Heart left ventricle (tissue), 13 donors: Measurements from ENCODE around the gene KCNN2.

Experiments used
- POLR2A ChIP-seq, 2 donors: fragments of 450-650 bp; IDR thresholded peaks; one replicate each; pipeline ENCODE4 v1.6.1; 2017; ENCODE audit warnings: antibody characterized with exemption in 2 of 2, mild to moderate bottlenecking in 2 of 2, moderate library complexity in 2 of 2
- TF ChIP-seq, protein P1 (sequence below), 12 donors: fragments of 200-600 bp; sonication (generic) in 4 of 12; IDR thresholded peaks; one replicate each; pipeline versions ENCODE4 v1.5.0 to v1.8.0; 2018 to 2022; ENCODE audit warnings: antibody characterized with exemption in 12 of 12, mild to moderate bottlenecking in 5 of 12
- donor health status: ischemic (EF 13 %, LVEDD 7.1; RV severe dilation, severe dysfunction).
- donor health status: DM: no; HTN: yes; CAD: no.
- donor health status: DM: no; HTN: no; CAD: no.
- donor health status: ischemic (EF 25% LVEDD 6.9; RV normal size, moderate dysfunction).
- donor health status: ischemic (EF 25% LVEDD 5.7; RV mildly dilated, moderate dysfunction).
- donor health status: ischemic (EF 35%, LVEDD 5.7; RV mildly dilated, moderate dysfunction).
- donor health status: nonischemic (EF 11% LVEDD 7.7; RV severe dilation, severe dysfunction).
- donor health status: DM: yes; HTN: yes; CAD: no.
- donor health status: PGD.
- donor health status: ischemic (EF 29% LVEDD 5.4; RV normal size, mild dysfunction).
- donor health status: nonischemic (EF 23%, LVEDD 6.1; RV moderate dilation, normal function).

DNA sequence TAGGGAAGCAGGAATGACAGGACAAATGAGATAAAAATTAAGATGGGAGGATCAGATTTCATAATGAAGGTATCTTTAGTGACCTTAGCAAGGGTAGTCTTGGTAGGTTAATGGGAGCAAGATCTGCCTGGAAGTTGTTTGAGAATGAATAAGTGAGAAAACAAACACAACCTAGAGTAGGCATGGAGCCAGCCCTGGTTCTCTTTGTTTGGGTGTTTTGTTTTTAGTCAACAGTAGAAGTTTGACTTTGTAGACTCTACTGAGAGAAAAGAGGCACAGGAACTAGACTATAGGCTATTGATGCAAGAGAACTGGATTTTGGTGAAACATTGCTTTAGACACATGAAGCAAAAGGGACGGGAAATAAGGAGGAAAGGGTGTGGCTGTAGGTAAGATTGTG, 40.3 kb downstream of the KCNN2 start:
- TF ChIP-seq, protein P1, sequence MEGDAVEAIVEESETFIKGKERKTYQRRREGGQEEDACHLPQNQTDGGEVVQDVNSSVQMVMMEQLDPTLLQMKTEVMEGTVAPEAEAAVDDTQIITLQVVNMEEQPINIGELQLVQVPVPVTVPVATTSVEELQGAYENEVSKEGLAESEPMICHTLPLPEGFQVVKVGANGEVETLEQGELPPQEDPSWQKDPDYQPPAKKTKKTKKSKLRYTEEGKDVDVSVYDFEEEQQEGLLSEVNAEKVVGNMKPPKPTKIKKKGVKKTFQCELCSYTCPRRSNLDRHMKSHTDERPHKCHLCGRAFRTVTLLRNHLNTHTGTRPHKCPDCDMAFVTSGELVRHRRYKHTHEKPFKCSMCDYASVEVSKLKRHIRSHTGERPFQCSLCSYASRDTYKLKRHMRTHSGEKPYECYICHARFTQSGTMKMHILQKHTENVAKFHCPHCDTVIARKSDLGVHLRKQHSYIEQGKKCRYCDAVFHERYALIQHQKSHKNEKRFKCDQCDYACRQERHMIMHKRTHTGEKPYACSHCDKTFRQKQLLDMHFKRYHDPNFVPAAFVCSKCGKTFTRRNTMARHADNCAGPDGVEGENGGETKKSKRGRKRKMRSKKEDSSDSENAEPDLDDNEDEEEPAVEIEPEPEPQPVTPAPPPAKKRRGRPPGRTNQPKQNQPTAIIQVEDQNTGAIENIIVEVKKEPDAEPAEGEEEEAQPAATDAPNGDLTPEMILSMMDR (IDR thresholded peaks at IDR 0.05), result no peak
- no peak for TF ChIP-seq POLR2A (IDR thresholded peaks at IDR 0.05)
